ENCODE results near the gene ANAPC2.

DNA sequence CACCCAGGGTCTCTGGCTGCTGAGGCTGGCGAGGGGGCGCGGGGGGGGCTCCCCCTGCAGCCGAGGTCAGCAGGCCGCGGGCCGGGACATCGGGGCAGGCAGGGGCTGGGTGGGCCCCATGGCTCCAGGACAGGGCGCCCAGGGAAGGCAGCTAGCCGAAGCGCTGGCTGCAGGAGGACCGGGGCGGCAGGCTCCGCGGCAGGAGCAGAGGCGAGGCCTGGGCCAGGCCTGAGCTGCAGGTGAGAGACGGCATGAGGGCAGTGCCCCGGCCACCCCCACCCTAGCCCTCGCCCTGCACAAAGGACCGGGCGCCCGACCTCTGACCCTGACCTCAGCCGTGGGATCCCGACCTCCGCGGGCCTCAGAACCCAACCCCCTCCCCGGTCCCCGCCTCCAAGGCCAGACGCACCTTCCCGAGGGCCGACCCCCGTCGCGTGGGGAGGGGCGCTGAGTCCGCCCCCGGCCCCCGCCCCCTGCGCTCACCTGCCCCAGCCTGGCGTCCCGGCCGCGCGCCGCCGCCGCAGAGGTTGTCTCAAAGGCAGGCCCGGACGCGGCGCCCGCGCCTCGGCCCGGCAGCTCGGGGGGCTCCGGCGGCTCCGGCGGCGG is 33.2 kb upstream of the ANAPC2 start:
- no peak for TF ChIP-seq CTCF (IDR thresholded peaks at IDR 0.05; ENCODE audit: insufficient read depth, low read depth, low read length)
- no peak for TF ChIP-seq EZH2 (IDR thresholded peaks at IDR 0.05; ENCODE audit: insufficient read depth, low read length)

Measured in astrocyte (in vitro differentiated cells and primary cell).